Prostate gland (tissue), 2 donors: ENCODE data around the gene ANO6.

Experiments
- POLR2A ChIP-seq: fragments of 450-650 bp; IDR thresholded peaks from one replicate; pipeline ENCODE4 v1.6.1; 2016; ENCODE audit warnings: antibody characterized with exemption, mild to moderate bottlenecking
- POLR2AphosphoS5 ChIP-seq: sonication (generic); formaldehyde crosslinking; IDR thresholded peaks from one replicate; pipeline ENCODE4 v1.6.1; 2017; ENCODE audit warnings: antibody characterized with exemption
- TF ChIP-seq, protein P1 (sequence below), 4 experiments: fragments of 200-600 bp in 2 of 4; fragments of 450-650 bp in 2 of 4; sonication (generic) in 2 of 4; IDR thresholded peaks; 1 replicate in 3 of 4; 2 replicates in 1 of 4; pipeline ENCODE4 v1.5.1; 2016 to 2019; ENCODE audit warnings: antibody characterized with exemption in 4 of 4, mild to moderate bottlenecking in 2 of 4, moderate library complexity in 2 of 4

DNA sequence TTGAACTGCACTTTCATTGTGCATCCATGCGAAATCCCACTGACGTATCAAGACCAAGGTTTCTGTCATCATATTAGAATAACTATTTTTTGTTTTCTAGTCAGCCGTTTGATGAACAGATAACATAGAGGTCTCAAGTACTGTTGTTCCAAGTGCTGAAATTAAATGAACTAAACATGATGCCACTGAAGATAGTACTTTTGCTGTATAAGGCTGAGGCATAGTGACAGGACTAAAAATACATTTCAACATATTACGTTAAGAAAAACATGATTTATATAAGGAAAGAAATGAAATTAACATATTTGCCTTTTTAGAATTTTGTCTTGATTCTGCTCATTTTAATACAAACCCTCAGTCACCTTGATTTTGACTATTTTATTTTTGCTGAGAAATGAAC lies 82.2 kb downstream of the ANO6 start:
- TF ChIP-seq, protein P1, sequence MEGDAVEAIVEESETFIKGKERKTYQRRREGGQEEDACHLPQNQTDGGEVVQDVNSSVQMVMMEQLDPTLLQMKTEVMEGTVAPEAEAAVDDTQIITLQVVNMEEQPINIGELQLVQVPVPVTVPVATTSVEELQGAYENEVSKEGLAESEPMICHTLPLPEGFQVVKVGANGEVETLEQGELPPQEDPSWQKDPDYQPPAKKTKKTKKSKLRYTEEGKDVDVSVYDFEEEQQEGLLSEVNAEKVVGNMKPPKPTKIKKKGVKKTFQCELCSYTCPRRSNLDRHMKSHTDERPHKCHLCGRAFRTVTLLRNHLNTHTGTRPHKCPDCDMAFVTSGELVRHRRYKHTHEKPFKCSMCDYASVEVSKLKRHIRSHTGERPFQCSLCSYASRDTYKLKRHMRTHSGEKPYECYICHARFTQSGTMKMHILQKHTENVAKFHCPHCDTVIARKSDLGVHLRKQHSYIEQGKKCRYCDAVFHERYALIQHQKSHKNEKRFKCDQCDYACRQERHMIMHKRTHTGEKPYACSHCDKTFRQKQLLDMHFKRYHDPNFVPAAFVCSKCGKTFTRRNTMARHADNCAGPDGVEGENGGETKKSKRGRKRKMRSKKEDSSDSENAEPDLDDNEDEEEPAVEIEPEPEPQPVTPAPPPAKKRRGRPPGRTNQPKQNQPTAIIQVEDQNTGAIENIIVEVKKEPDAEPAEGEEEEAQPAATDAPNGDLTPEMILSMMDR (IDR thresholded peaks at IDR 0.05) = no peak
- no peak for TF ChIP-seq POLR2AphosphoS5
- TF ChIP-seq POLR2A = no peak
